SK-N-SH (cell line): ENCODE data around the gene RBMS3.

Source experiments
- CTCF ChIP-seq: fragments of 200-600 bp; sonication (generic); IDR thresholded peaks from 2 replicates; pipeline ENCODE4 v1.6.1; 2017; ENCODE audit warnings: antibody characterized with exemption, mild to moderate bottlenecking, moderate library complexity
- EP300 ChIP-seq, 2 experiments: IDR thresholded peaks; 2 replicates each; pipeline versions ENCODE4 v1.4.0 to v1.6.1; 2012; ENCODE audit warnings: borderline replicate concordance in 1 of 2, low read depth in 1 of 2, low read length in 1 of 2
- FOXJ3 ChIP-seq: sonication (generic); formaldehyde crosslinking; IDR thresholded peaks from 2 replicates; pipeline ENCODE4 v1.5.1; 2020; ENCODE audit warnings: mild to moderate bottlenecking, missing genetic modification reagents
- GABPA ChIP-seq: IDR thresholded peaks from 2 replicates; pipeline ENCODE4 v1.4.0; 2012; ENCODE audit warnings: low read depth, mild to moderate bottlenecking
- GATA2 ChIP-seq: sonication (generic); formaldehyde crosslinking; IDR thresholded peaks from 2 replicates; pipeline ENCODE4 v1.5.0; 2020; ENCODE audit warnings: mild to moderate bottlenecking, missing genetic modification reagents
- JUND ChIP-seq: IDR thresholded peaks from 2 replicates; pipeline ENCODE4 v1.4.0; 2012
- MAX ChIP-seq: IDR thresholded peaks from 2 replicates; pipeline ENCODE4 v1.4.0; 2012; ENCODE audit warnings: low read depth
- NRF1 ChIP-seq: IDR thresholded peaks from 2 replicates; pipeline ENCODE4 v1.6.1; 2012; ENCODE audit warnings: low read depth, mild to moderate bottlenecking, low read length
- POLR2AphosphoS5 ChIP-seq: IDR thresholded peaks from 2 replicates; pipeline ENCODE4 v1.6.1; 2012; ENCODE audit warnings: low read depth, low read length
- RAD21 ChIP-seq: IDR thresholded peaks from 2 replicates; pipeline ENCODE4 v1.6.1; 2012; ENCODE audit warnings: mild to moderate bottlenecking, low read length
- RCOR1 ChIP-seq: fragments of 150-350 bp; IDR thresholded peaks from 2 replicates; pipeline ENCODE4 v1.6.1; 2017; ENCODE audit warnings: antibody characterized with exemption, low read length
- SIN3A ChIP-seq: IDR thresholded peaks from 2 replicates; pipeline ENCODE4 v1.6.1; 2012; ENCODE audit warnings: low read depth, mild to moderate bottlenecking, low read length, moderate library complexity, borderline replicate concordance
- TEAD4 ChIP-seq: IDR thresholded peaks from 2 replicates; pipeline ENCODE4 v1.4.0; 2012; ENCODE audit warnings: mild to moderate bottlenecking, borderline replicate concordance; ENCODE audit not compliant: insufficient read depth

- no peak for TF ChIP-seq NRF1
- TF ChIP-seq POLR2AphosphoS5, result no peak
- TF ChIP-seq FOXJ3, result no peak
- TF ChIP-seq MAX, result no peak
- no peak for TF ChIP-seq GABPA
- no peak for TF ChIP-seq SIN3A
- no peak for TF ChIP-seq RAD21
- TF ChIP-seq EP300 (IDR thresholded peaks at IDR 0.05; ENCODE audit: borderline replicate concordance in 1 of 2, low read depth in 1 of 2, low read length in 1 of 2), result no peak
- TF ChIP-seq CTCF, result no peak
- no peak for TF ChIP-seq RCOR1
- no peak for TF ChIP-seq JUND
- TF ChIP-seq GATA2 (CRISPR knock-in tag), result no peak
- no peak for TF ChIP-seq TEAD4
These were observed 50.2 kb downstream of the RBMS3 start for GRCh38 chr3:29331035-29331434.
